ENCODE results near the gene PRKACA. TPM values are rescaled to one million over a fixed set of nuclear protein-coding genes. Genes with fewer than 3 reads are reported as not detected.
A peak's percentile ranks its signal among the peaks of the same experiment; 100 is the strongest.

The PRKACA gene
- total RNA-seq, 2 experiments from 2014 or later = 21.1 to 62.0 TPM

GRCh38 chr19:14119146-14119545, 1.6 kb upstream of the PRKACA start:
- H3K4me3 ChIP-seq (ENCODE audit: low read depth, low read length, poor library complexity, severe bottlenecking) = no peak overlapping the region

DNA sequence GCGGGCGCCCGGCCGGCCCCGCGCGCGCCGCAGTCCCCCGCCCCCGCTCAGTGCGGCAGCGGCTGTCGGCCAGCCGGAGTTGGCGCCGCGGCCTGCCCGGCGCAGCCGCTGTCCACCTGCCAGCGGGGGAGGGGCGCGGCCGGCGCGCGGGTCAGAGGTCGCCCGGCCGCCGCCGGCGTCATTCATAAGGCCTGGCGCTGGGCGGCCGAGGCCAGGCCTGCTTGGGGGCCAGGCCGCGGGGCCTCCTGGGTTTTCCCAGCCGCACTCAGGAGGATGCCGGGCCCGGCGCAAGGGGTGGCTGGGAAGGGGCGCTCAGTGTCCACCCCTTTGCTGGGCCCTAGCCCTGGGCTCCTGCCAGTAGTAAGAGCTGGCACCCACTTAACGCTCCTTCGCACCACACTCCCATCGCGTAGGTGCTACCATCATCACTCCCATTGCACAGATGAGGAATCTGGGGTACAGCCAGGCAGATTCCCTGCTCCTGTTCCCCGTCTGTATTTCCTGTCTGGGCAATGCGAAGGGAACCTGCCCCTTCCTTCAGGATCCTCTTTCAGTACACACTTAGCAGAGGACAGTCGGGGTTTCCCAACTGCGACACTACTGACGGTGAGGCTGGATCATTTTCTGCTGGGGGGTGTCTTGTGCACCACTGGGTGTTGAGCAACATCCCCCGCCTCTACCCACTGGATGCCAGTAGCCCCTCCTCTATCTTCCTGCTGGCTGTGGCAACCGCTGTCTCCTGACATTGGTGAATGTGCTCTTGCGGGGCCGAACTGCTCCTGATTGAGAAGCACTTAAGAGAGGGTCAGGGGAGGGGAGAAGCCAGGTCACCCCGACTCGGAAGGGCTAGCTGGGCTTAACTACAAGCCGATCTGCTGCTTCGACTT, 846 bp upstream of the PRKACA start:
- Histone ChIP-seq H3K27ac (ENCODE audit: low read depth, low read length, poor library complexity, severe bottlenecking) (no peak overlapping the region), H3K4me1 (ENCODE audit: insufficient read depth, low read length, poor library complexity, severe bottlenecking) (peaks cover 31% of the 10 kb centered on the region), H3K36me3 (ENCODE audit: insufficient read depth, low read length) (peaks cover 23% of the 10 kb centered on the region), H3K9me2 (ENCODE audit: insufficient read depth, low read length) (no peaks in the 10 kb centered on the region), H4K20me1 (ENCODE audit: insufficient read depth, low read length) (no peaks in the 10 kb centered on the region), H2AFZ (ENCODE audit: low read length) (no peak overlapping the region), H3K4me3 (ENCODE audit: low read depth, low read length, poor library complexity, severe bottlenecking) (peak overlapping the region; percentile 67), H3K9me3 (ENCODE audit: low read length) (no peaks in the 10 kb centered on the region), H3K79me2 (ENCODE audit: insufficient read depth, low read depth, low read length) (no peaks in the 10 kb centered on the region; the same call in 1 of the 2 replicates), H3K4me2 (ENCODE audit: low read length) (peak overlapping the region; percentile 83)
- no peak for DNase-seq (ENCODE audit: low spot score)
- TF ChIP-seq, protein P1, sequence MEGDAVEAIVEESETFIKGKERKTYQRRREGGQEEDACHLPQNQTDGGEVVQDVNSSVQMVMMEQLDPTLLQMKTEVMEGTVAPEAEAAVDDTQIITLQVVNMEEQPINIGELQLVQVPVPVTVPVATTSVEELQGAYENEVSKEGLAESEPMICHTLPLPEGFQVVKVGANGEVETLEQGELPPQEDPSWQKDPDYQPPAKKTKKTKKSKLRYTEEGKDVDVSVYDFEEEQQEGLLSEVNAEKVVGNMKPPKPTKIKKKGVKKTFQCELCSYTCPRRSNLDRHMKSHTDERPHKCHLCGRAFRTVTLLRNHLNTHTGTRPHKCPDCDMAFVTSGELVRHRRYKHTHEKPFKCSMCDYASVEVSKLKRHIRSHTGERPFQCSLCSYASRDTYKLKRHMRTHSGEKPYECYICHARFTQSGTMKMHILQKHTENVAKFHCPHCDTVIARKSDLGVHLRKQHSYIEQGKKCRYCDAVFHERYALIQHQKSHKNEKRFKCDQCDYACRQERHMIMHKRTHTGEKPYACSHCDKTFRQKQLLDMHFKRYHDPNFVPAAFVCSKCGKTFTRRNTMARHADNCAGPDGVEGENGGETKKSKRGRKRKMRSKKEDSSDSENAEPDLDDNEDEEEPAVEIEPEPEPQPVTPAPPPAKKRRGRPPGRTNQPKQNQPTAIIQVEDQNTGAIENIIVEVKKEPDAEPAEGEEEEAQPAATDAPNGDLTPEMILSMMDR (conservative IDR thresholded peaks at IDR 0.05; ENCODE audit: low read length) = no peak
- no peak for TF ChIP-seq EZH2phosphoT487 (IDR thresholded peaks at IDR 0.05; ENCODE audit: borderline replicate concordance, low read depth, low read length)
- BruUV-seq (replicated peaks) = no TSS peak
- ChIA-PET CTCF (ENCODE audit: unreplicated experiment) (no interaction called here), POLR2A (interaction anchor here (0.7 kb wide), 1 partner anchor 11 kb away, joined by 4 read pairs; no protein-coding TSS in a partner anchor)
- intact Hi-C loops (cut with micrococcal nuclease; ENCODE audit: unreplicated experiment) = no loop called here

More at GRCh38 chr19:14119146-14119545, 1.6 kb upstream of the PRKACA start:
- Histone ChIP-seq H4K20me1 (ENCODE audit: insufficient read depth, low read length) (no peaks in the 10 kb centered on the region), H3K9me3 (ENCODE audit: low read length) (no peaks in the 10 kb centered on the region), H3K79me2 (ENCODE audit: insufficient read depth, low read depth, low read length) (no peaks in the 10 kb centered on the region; the same call in 1 of the 2 replicates), H2AFZ (ENCODE audit: low read length) (no peak overlapping the region), H3K4me1 (ENCODE audit: insufficient read depth, low read length, poor library complexity, severe bottlenecking) (peaks cover 31% of the 10 kb centered on the region), H3K27ac (ENCODE audit: low read depth, low read length, poor library complexity, severe bottlenecking) (no peak overlapping the region), H3K9me2 (ENCODE audit: insufficient read depth, low read length) (no peaks in the 10 kb centered on the region), H3K36me3 (ENCODE audit: insufficient read depth, low read length) (peaks cover 28% of the 10 kb centered on the region), H3K4me2 (ENCODE audit: low read length) (no peak overlapping the region)
- intact Hi-C loops (cut with micrococcal nuclease; ENCODE audit: unreplicated experiment) = no loop called here
- ChIA-PET POLR2A (no interaction called here), CTCF (ENCODE audit: unreplicated experiment) (no interaction called here)
- DNase-seq (ENCODE audit: low spot score) = no peak
- TF ChIP-seq EZH2phosphoT487 (IDR thresholded peaks at IDR 0.05; ENCODE audit: borderline replicate concordance, low read depth, low read length) = no peak
- TF ChIP-seq, protein P1 (conservative IDR thresholded peaks at IDR 0.05; ENCODE audit: low read length) = no peak
- no TSS peak for BruUV-seq (replicated peaks)

Measured in OCI-LY7 (cell line).